ENCODE data around the gene SPACDR.
A peak's percentile ranks its signal among the peaks of the same experiment; 100 is the strongest.
"Not testable (repeated sequence)": the region's sequence is repeated elsewhere in the genome, so short reads cannot be mapped to it uniquely, and the experiment has no call there.

The SPACDR gene

DNA sequence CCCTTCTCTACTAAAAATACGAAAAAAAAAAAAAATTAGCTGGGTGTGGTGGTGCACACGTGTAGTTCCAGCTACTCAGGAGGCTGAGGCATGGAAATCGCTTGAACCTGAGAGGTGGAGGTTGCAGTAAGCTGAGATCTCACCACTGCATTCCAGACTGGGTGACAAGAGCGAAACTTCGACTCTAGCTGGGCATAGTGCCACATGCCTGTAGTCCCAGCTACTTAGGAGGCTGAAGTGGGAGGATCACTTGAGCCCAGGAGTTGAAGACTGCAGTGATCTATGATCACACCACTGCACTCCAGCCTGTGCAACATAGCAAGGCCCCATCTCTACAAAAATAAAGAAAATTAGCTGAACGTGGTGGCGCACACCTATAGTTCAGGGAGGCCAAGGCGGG lies 1.2 kb upstream of the SPACDR start:
- no peak for DNase-seq

- DNase-seq, result no peak
Observed at GRCh38 chr7:100464791-100465190, 731 bp upstream of the SPACDR start.

DNA sequence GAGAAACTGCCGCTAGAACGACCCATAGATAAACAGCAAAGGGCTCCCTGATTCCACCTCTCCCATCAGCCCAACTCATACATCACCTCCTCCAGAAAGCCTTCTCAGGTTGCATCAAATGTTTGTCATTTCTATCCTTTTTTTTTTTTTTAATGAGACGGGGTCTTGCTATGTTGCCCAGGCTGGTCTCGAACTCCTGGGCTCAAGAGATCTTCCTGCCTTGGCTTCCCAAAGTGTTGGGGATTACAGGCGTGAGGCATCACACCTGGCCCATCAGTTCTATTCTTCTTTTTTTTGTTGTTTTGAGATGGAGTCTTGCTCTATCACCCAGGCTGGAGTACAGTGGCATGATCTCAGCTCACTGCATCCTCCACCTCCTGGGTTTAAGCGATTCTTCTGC lies 7.0 kb downstream of the SPACDR start:
- no peak for DNase-seq

- DNase-seq, result no peak
Observed at GRCh38 chr7:100456562-100456961, 7.5 kb downstream of the SPACDR start.

DNA sequence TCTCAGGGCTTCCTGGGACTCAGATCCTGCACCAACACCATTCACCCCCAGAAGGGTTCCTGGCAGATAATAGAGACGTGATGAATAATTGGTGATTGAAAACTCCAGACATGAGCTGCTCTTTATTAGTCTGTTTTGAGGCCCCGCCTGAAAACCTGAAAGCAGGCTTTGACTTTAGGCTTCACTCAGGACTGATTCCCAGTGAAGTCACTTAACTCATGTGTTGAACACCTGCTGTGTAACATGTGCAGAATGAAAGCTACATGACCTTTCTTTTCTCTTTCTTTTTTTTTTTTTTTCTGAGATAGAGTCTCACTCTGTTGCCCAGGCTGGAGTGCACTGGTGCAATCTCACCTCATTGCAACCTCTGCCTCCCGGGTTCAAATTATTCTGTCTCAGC lies 8.9 kb downstream of the SPACDR start:
- no peak for DNase-seq

- not testable (repeated sequence) for DNase-seq
Observed at GRCh38 chr7:100453854-100454253, 10.2 kb downstream of the SPACDR start.

GRCh38 chr7:100452513-100452912 lies 11.5 kb downstream of the SPACDR start:
- DNase-seq, result no peak

GRCh38 chr7:100449190-100449795 lies 14.8 kb downstream of the SPACDR start:
- DNase-seq, result no peak

DNA sequence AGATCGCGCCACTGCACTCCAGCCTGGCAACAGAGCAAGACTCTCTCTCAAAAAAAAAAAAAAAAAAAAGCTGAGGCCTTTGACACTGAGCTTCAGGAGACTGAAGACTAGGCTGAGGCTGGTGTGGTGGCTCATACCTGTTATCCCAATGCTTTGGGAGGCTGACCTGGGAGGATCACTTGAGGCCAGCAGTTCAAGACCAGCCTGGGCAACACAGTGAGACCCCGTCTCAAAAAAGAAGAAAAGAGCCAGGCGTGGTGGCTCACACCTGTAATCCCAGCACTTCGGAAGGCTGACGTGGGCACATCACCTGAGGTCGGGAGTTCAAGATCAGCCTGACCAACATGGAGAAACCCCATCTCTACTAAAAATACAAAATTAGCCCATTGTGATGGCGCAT lies 16.7 kb downstream of the SPACDR start:
- not testable (repeated sequence) for DNase-seq

- no peak for DNase-seq
Observed at GRCh38 chr7:100446040-100446439, 18.0 kb downstream of the SPACDR start.

- DNase-seq, result no peak
Observed at GRCh38 chr7:100444311-100445278, 19.5 kb downstream of the SPACDR start.

DNA sequence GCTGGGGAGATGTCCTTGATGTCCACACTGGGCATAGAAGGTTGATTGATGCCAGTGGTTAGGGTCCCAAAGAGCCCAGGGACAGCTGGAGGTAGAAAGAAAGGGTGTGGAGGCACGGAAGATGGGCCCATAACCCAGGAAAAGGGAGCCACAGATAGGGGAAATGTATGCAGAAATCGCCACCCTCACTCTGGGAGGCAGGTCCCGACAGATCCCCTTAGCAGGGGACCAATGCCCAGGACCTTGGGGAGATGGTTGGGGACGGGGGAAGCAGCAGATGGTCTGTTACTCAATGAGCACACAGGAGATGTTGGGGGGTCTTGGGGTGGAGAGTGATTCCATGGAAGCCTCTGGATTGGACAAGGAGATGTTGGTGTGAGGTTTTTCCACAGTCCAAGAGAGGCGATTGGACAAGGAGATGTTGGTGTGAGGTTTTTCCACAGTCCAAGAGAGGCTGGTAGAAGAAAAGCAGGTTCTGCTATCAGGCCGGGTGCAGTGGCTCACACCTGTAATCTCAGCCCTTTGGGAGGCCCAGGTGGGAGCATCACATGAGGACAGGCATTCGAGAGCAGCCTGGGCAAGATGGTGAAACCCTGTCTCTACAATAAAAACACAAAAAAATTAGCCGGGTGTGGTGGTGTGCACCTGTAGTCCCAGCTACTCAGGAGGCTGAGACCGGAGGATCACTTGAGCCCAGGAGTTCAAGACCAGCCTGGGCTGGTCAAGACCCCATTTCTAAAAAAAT lies 20.8 kb downstream of the SPACDR start:
- no peak for DNase-seq

GRCh38 chr7:100441641-100442535 lies 22.2 kb downstream of the SPACDR start:
- no peak for DNase-seq

GRCh38 chr7:100439244-100439643 lies 24.8 kb downstream of the SPACDR start:
- not testable (repeated sequence) for DNase-seq

DNA sequence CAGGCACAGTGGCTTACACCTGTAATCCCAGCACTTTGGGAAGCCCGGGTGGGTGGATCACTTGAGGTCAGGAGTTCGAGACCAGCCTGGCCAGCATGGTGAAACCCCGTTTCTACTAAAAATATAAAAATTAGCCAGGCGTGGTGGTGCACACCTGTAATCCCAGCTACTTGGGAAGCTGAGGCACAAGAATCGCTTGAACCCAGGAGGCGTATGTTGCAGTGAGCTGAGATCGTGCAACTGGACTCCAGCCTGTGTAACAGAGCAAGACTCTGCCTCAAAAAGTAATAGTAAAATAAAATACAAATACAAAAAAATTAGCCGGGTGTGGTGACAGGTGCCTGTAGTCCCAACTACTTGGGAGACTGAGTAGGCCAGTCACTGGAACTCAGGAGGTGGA lies 25.3 kb downstream of the SPACDR start:
- DNase-seq, result not testable (repeated sequence)

GRCh38 chr7:100438172-100438571 lies 25.9 kb downstream of the SPACDR start:
- no peak for DNase-seq

GRCh38 chr7:100437150-100438100 lies 26.6 kb downstream of the SPACDR start:
- DNase-seq, result no peak

DNA sequence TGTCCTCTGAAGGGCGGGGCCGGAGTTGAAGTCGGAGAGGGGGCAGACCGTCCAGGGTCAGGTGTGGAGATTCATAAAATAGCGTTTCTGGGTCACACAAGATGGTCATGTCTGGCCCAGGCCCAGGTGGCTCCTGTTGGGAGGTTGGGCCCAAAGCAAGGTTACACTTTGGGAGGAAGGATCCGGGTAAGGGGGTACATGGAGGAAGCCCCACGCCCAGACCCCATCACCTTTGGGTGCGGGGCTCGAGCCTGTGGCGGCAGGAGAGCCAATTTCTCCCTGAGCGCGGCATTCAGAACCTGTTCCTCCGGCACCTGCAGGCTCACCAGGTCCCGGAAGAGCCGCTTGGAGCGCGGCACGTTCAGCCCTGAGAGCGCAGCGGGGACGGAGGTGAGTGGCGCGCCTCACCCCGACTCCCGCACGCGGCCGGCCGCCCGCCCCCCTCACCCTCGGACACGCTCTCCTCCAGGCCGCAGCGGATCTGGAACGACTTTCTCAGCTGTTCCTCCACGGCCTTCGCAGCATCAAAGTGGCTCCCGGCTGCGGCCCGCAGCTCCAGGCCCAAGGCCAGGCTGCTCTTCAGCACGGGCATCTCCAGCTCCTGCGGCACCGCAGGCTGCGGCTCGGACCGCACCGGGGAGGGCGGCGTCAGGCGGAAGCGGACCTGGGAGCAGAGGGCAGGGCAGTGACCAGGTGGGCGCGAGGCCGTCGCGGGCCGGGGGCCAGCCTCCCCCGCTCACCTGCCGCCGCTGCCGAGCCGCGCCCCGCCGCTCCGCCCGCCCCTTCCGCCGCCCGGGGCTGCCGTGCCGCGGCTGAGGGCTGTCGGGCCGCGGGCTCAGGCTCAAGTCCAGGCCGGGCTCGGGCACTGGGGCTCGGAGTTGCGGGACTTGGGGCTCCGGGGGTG lies 28.4 kb downstream of the SPACDR start:
- DNase-seq, result peak in 3 of 5 experiments; percentile 20 to 73 (median 36)

- DNase-seq, result no peak
Observed at GRCh38 chr7:100434297-100435144, 29.5 kb downstream of the SPACDR start.

All from T-helper 2 cell (primary cell).